Left ventricle myocardium inferior (tissue), 1 donor: ENCODE results near the gene CCL26. TPM values are rescaled to one million over a fixed set of nuclear protein-coding genes. Genes with fewer than 3 reads are reported as not detected.
A peak's percentile ranks its signal among the peaks of the same experiment; 100 is the strongest.

Experiments used
- DNase-seq: peaks from one replicate; pipeline ENCODE4 v3.0.0-alpha.2; 2020
- H3K27ac ChIP-seq: fragments of 200-600 bp; replicated peaks from 2 replicates; pipeline ENCODE4 v1.8.0; 2021
- H3K27me3 ChIP-seq: fragments of 200-600 bp; 2 replicates; pipeline ENCODE4 v1.8.0; 2021; ENCODE audit warnings: low read depth
- H3K36me3 ChIP-seq: fragments of 200-600 bp; 2 replicates; pipeline ENCODE4 v1.8.0; 2021
- H3K4me1 ChIP-seq: fragments of 200-600 bp; 2 replicates; pipeline ENCODE4 v1.8.0; 2021
- H3K4me3 ChIP-seq: fragments of 200-600 bp; 2 replicates; pipeline ENCODE4 v1.8.0; 2021; ENCODE audit warnings: mild to moderate bottlenecking, moderate library complexity
- H3K9me3 ChIP-seq: fragments of 200-600 bp; replicated peaks from 2 replicates; pipeline ENCODE4 v1.8.0; 2021
- CTCF ChIP-seq: fragments of 200-600 bp; IDR thresholded peaks from 2 replicates; pipeline ENCODE4 v1.8.0; 2021; ENCODE audit warnings: antibody characterized with exemption, mild to moderate bottlenecking, borderline replicate concordance
- intact Hi-C: fragments of 100-400 bp; cut with micrococcal nuclease; formaldehyde crosslinking; loops from one replicate; pipeline ENCODE4 v1.11.0; 2022
- long read RNA-seq: library from polyadenylated mRNA; unstranded; transcript quantifications from one replicate; pipeline ENCODE4 v2.0.0, GENCODE V29; 2021
- total RNA-seq: library from RNA; stranded (reverse); fragmentation: NEBNext Ultra II Directional; extraction: Animal tissue kit (Norgen Biotek cat#: 25700); gene quantifications from one replicate; pipeline ENCODE4 v1.2.1, GENCODE V29; 2021
- donor health status: DM: no; HTN: yes; CAD: no; lungs with severe emphysema.

Gene CCL26
- total RNA-seq, result 0.49 TPM
- long read RNA-seq, result 0 reads

GRCh38 chr7:75772081-75773077 is at the start of gene CCL26:
Gene CCL26 (minus strand): TSS chr7:75772211. CDS start chr7:75772176, 35 bp downstream.
- TF ChIP-seq CTCF, result no peak
- no peaks in the 10 kb centered on the region for H3K4me1 ChIP-seq
- intact Hi-C loops, result no loop called here
- peak; percentile 44 for DNase-seq
- no peaks in the 10 kb centered on the region for H3K9me3 ChIP-seq
- H3K36me3 ChIP-seq, result no peaks in the 10 kb centered on the region
- no peaks in the 10 kb centered on the region for H3K27me3 ChIP-seq
- peak within 1 kb of the TSS; percentile 70 for H3K27ac ChIP-seq
- H3K4me3 ChIP-seq, result no peak within 1 kb of the TSS

- H3K27ac ChIP-seq, result no peak overlapping the region
- no peaks in the 10 kb centered on the region for H3K9me3 ChIP-seq
- no peak overlapping the region for H3K4me3 ChIP-seq
- peaks cover 34% of the 10 kb centered on the region for H3K27me3 ChIP-seq
- no peaks in the 10 kb centered on the region for H3K4me1 ChIP-seq
- DNase-seq, result no peak
- no peaks in the 10 kb centered on the region for H3K36me3 ChIP-seq
- intact Hi-C loops, result no loop called here
- no peak for TF ChIP-seq CTCF
These were observed 48.7 kb upstream of the CCL26 start for GRCh38 chr7:75820688-75821087.

- H3K27me3 ChIP-seq, result peaks cover 41% of the 10 kb centered on the region
- H3K27ac ChIP-seq, result no peak overlapping the region
- no peak for DNase-seq
- TF ChIP-seq CTCF, result no peak
- H3K4me3 ChIP-seq, result no peak overlapping the region
- no peaks in the 10 kb centered on the region for H3K9me3 ChIP-seq
- no peaks in the 10 kb centered on the region for H3K4me1 ChIP-seq
- no peaks in the 10 kb centered on the region for H3K36me3 ChIP-seq
- intact Hi-C loops, result no loop called here
These were observed 47.7 kb upstream of the CCL26 start for GRCh38 chr7:75819711-75820110.

GRCh38 chr7:75818472-75818871 is 46.5 kb upstream of the CCL26 start:
- H3K36me3 ChIP-seq, result no peaks in the 10 kb centered on the region
- peaks cover 41% of the 10 kb centered on the region for H3K27me3 ChIP-seq
- no peak for TF ChIP-seq CTCF
- intact Hi-C loops, result no loop called here
- no peak overlapping the region for H3K4me3 ChIP-seq
- no peaks in the 10 kb centered on the region for H3K9me3 ChIP-seq
- no peak overlapping the region for H3K27ac ChIP-seq
- no peaks in the 10 kb centered on the region for H3K4me1 ChIP-seq
- no peak for DNase-seq

- H3K27me3 ChIP-seq, result peaks cover 37% of the 10 kb centered on the region
- intact Hi-C loops, result no loop called here
- H3K36me3 ChIP-seq, result no peaks in the 10 kb centered on the region
- no peak overlapping the region for H3K4me3 ChIP-seq
- no peaks in the 10 kb centered on the region for H3K9me3 ChIP-seq
- no peak for TF ChIP-seq CTCF
- no peaks in the 10 kb centered on the region for H3K4me1 ChIP-seq
- DNase-seq, result no peak
- no peak overlapping the region for H3K27ac ChIP-seq
These were observed 45.1 kb upstream of the CCL26 start for GRCh38 chr7:75817116-75817515.
